ENCODE measurements around the gene KCNQ1. TPM values are rescaled to one million over a fixed set of nuclear protein-coding genes. Genes with fewer than 3 reads are reported as not detected.

KCNQ1 gene
- total RNA-seq, 1 experiment from 2014 or later = 10.7 TPM

GRCh38 chr11:2432628-2433071 is 12.2 kb upstream of the KCNQ1 start:
- ATAC-seq (no peak), DNase-seq (ENCODE audit: low read depth, low spot score) (no peak)
- BruUV-seq (replicated peaks) = no TSS peak
- Histone ChIP-seq H2AFZ (ENCODE audit: low read depth, low read length, poor library complexity, severe bottlenecking) (no peak overlapping the region), H3K9ac (ENCODE audit: low read length) (no peak overlapping the region), H4K20me1 (ENCODE audit: insufficient read depth) (no peaks in the 10 kb centered on the region), H3K27ac (ENCODE audit: low read depth, low read length) (no peak overlapping the region), H3K4me3 (replicated peaks in 1 of 2; ENCODE audit: low read depth in 1 of 2, low read length in 2 of 2) (no peak overlapping the region), H3K9me3 (ENCODE audit: control insufficient read depth in 1 of 2, insufficient read depth in 1 of 2, low read depth in 1 of 2, low read length in 2 of 2) (no peaks in the 10 kb centered on the region), H3K36me3 (ENCODE audit: control insufficient read depth in 1 of 2, insufficient read depth in 2 of 2, low read length in 2 of 2) (no peaks in the 10 kb centered on the region), H3K4me1 (ENCODE audit: control insufficient read depth in 1 of 2, insufficient read depth in 2 of 2, low read length in 2 of 2) (no peaks in the 10 kb centered on the region), H3K79me2 (ENCODE audit: insufficient read depth, low read length) (no peaks in the 10 kb centered on the region), H3K4me2 (ENCODE audit: low read length) (no peak overlapping the region), H3K9me2 (ENCODE audit: insufficient read depth) (no peaks in the 10 kb centered on the region), H3K27me3 (ENCODE audit: insufficient read depth, low read length) (no peaks in the 10 kb centered on the region)
- POLR2A ChIA-PET = no interaction called here
- TF ChIP-seq RAD21 (IDR thresholded peaks at IDR 0.05; ENCODE audit: low read depth) (no peak), TCF7L2 (IDR thresholded peaks at IDR 0.05; ENCODE audit: borderline replicate concordance, extremely low read depth, insufficient read depth, insufficient read length) (no peak), CTCF (IDR thresholded peaks at IDR 0.05 in 2 of 3, conservative IDR thresholded peaks at IDR 0.05 in 1 of 3; ENCODE audit: borderline replicate concordance in 1 of 3, insufficient read depth in 1 of 3, low read depth in 2 of 3, low read length in 2 of 3) (no peak), SRF (IDR thresholded peaks at IDR 0.05; ENCODE audit: low read depth) (no peak), ELF1 (IDR thresholded peaks at IDR 0.05; ENCODE audit: borderline replicate concordance, low read depth) (no peak), ZNF274 (IDR thresholded peaks at IDR 0.05; ENCODE audit: low read depth, low read length) (no peak), SIN3A (IDR thresholded peaks at IDR 0.05; ENCODE audit: low read depth) (no peak), EGR1 (IDR thresholded peaks at IDR 0.05; ENCODE audit: low read depth) (no peak), ZBTB33 (IDR thresholded peaks at IDR 0.05; ENCODE audit: extremely low read depth, insufficient replicate concordance, low read length) (no peak), JUND (IDR thresholded peaks at IDR 0.05) (no peak), MAX (IDR thresholded peaks at IDR 0.05) (no peak), FOSL1 (IDR thresholded peaks at IDR 0.05; ENCODE audit: low read depth) (no peak), REST (IDR thresholded peaks at IDR 0.05; ENCODE audit: low read depth) (no peak), ZFX (IDR thresholded peaks at IDR 0.05) (no peak), ATF3 (IDR thresholded peaks at IDR 0.05) (no peak), CEBPB (IDR thresholded peaks at IDR 0.05; ENCODE audit: low read depth) (no peak), YY1 (IDR thresholded peaks at IDR 0.05; ENCODE audit: extremely low read depth, insufficient replicate concordance, low read depth, low read length) (no peak), EZH2phosphoT487 (IDR thresholded peaks at IDR 0.05; ENCODE audit: borderline replicate concordance) (no peak), POLR2A (IDR thresholded peaks at IDR 0.05; ENCODE audit: borderline replicate concordance, extremely low read depth, insufficient read depth, insufficient read length) (no peak), POLR2AphosphoS5 (IDR thresholded peaks at IDR 0.05; ENCODE audit: low read depth, low read length) (no peak)
- intact Hi-C loops (cut with micrococcal nuclease) = no loop called here
- RAD21 ChIA-PET (ENCODE audit: low non-redundant PET in 1 of 2, low total read pairs in 2 of 2, uncharacterized antibody in 2 of 2, unreplicated experiment in 2 of 2) = no interaction called here
- CTCF ChIA-PET = interaction anchor here (0.8 kb wide), 1 partner anchor 99 kb away, joined by 3 read pairs; no protein-coding TSS in a partner anchor
